RCC 7860 (cell line): ENCODE results near the gene PROK1.
"Not testable (repeated sequence)": the region's sequence is repeated elsewhere in the genome, so short reads cannot be mapped to it uniquely, and the experiment has no call there.

ENCODE experiments used
- DNase-seq: peaks from one replicate; pipeline ENCODE4 v3.0.0-alpha.2; 2015; ENCODE audit warnings: low spot score
- FAIRE-seq: peaks from 2 replicates; lab custom pipeline; 2012; peaks lifted over from hg19 to GRCh38; lab: Jason Lieb, UNC

PROK1 gene

GRCh38 chr1:110433213-110433612, 17.7 kb upstream of the PROK1 start:
- FAIRE-seq (no peak), DNase-seq (no peak)

GRCh38 chr1:110433803-110434202, 17.1 kb upstream of the PROK1 start:
- DNase-seq (peak; percentile 28), FAIRE-seq (no peak)

- FAIRE-seq: no peak
These were observed 16.0 kb upstream of the PROK1 start for GRCh38 chr1:110434946-110435345.

GRCh38 chr1:110436635-110437034, 14.3 kb upstream of the PROK1 start:
- FAIRE-seq: no peak
- DNase-seq: no peak

More at GRCh38 chr1:110434946-110435345, 16.0 kb upstream of the PROK1 start:
- no peak for DNase-seq

- not testable (repeated sequence) for FAIRE-seq, DNase-seq
These were observed 13.2 kb upstream of the PROK1 start for GRCh38 chr1:110437645-110438299.

- DNase-seq (no peak), FAIRE-seq (no peak)
These were observed 12.1 kb upstream of the PROK1 start for GRCh38 chr1:110438893-110439292.

GRCh38 chr1:110439873-110440272, 11.1 kb upstream of the PROK1 start:
- not testable (repeated sequence) for FAIRE-seq, DNase-seq

GRCh38 chr1:110440877-110441276, 10.1 kb upstream of the PROK1 start:
- FAIRE-seq (no peak), DNase-seq (no peak)

GRCh38 chr1:110441888-110442287, 9.1 kb upstream of the PROK1 start:
- DNase-seq: no peak
- FAIRE-seq: no peak

GRCh38 chr1:110443451-110443850, 7.5 kb upstream of the PROK1 start:
- no peak for FAIRE-seq
- DNase-seq: no peak

GRCh38 chr1:110444561-110444960, 6.4 kb upstream of the PROK1 start:
- no peak for DNase-seq
- no peak for FAIRE-seq

- FAIRE-seq: no peak
These were observed 993 bp upstream of the PROK1 start for GRCh38 chr1:110449661-110450651.

GRCh38 chr1:110452330-110452729, 1.4 kb downstream of the PROK1 start:
- DNase-seq (no peak), FAIRE-seq (no peak)

More at GRCh38 chr1:110449661-110450651, 993 bp upstream of the PROK1 start:
- DNase-seq: no peak

GRCh38 chr1:110453829-110454228, 2.9 kb downstream of the PROK1 start:
- FAIRE-seq (no peak), DNase-seq (no peak)

- no peak for DNase-seq
- no peak for FAIRE-seq
These were observed 3.4 kb downstream of the PROK1 start for GRCh38 chr1:110454328-110454727.

- FAIRE-seq (no peak), DNase-seq (no peak)
These were observed 4.2 kb downstream of the PROK1 start for GRCh38 chr1:110455151-110455550.

- no peak for FAIRE-seq
These were observed 6.3 kb downstream of the PROK1 start for GRCh38 chr1:110457206-110457605.

GRCh38 chr1:110460253-110461220, 9.6 kb downstream of the PROK1 start:
- DNase-seq (peak; percentile 54), FAIRE-seq (peak; percentile 55)

More at GRCh38 chr1:110457206-110457605, 6.3 kb downstream of the PROK1 start:
- no peak for DNase-seq

- no peak for FAIRE-seq
- no peak for DNase-seq
These were observed 11.1 kb downstream of the PROK1 start for GRCh38 chr1:110462093-110462492.

- no peak for FAIRE-seq
- DNase-seq: no peak
These were observed 12.0 kb downstream of the PROK1 start for GRCh38 chr1:110462964-110463363.

GRCh38 chr1:110463725-110464124, 12.8 kb downstream of the PROK1 start:
- DNase-seq (no peak), FAIRE-seq (no peak)
